Fibroblast of upper back skin (primary cell): ENCODE results near the gene RAD18.
A peak's percentile ranks its signal among the peaks of the same experiment; 100 is the strongest.

Experiments
- DNase-seq: peaks from one replicate; pipeline ENCODE4 v3.0.0-alpha.2; 2013

RAD18 gene

GRCh38 chr3:8856721-8857120, 106.6 kb downstream of the RAD18 start:
- peak; percentile 88 for DNase-seq

DNA sequence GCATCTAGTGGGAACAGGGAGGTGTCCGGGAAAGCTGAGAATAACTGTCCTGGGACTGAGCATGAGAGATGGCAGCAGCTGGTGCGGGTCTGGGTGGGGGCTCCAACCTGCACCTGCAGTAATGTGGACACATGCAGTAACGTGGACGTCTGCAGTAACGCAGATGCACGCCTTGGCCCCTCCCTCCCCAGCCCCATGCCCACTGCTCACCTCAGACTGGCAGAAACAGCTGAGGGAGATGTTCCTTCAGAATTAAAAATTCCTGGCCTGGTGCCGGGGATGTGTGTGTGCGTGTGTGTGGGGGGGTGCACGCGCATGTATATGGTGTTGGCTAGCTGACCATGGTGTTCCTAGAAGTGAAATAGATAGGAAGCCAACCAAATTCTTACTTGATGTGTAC, 107.2 kb downstream of the RAD18 start:
- no peak for DNase-seq

DNA sequence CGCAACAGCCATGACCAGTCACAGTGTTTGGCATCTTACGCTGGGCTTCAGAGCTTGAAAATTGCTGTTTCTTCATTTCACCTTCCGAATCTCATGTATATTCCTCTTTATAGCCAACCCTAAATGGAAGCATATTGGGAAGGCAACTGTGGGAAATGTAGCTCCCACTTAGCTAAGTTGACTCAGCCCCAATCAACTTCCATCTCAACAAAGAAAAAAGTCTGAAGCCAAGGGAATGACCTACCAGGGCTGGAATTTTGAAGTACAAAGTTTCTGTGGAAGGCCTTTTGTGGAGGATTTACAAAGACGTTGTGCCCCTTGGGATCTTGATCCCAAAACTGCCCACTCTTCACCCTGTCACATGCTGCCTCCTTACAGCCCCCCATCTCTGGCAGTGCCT, 108.6 kb downstream of the RAD18 start:
- DNase-seq: peak; percentile 42

GRCh38 chr3:8853081-8853480, 110.2 kb downstream of the RAD18 start:
- DNase-seq: no peak

- no peak for DNase-seq
These were observed 110.8 kb downstream of the RAD18 start for GRCh38 chr3:8852511-8852910.

DNA sequence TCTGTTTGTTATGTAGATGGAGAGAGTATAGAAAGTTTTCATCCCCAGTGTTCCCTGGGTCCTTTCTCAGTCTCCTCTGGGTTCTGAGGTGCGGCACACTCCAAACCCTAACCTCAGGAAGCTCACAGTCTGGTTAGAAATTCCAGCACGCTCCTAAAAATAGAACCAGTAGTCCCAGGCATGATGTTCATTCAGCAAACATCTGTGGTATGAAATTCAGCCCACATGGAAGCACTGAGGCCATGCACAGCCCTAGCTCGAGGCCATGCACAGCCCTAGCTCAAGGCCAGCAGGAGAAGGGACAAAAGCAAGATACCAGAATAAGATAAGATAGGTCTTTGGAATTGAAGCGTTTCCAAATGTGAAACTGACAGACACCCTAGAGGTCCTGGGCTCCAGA, 111.6 kb downstream of the RAD18 start:
- peak; percentile 92 for DNase-seq

- peak; percentile 96 for DNase-seq
These were observed 114.6 kb downstream of the RAD18 start for GRCh38 chr3:8848696-8849131.

DNA sequence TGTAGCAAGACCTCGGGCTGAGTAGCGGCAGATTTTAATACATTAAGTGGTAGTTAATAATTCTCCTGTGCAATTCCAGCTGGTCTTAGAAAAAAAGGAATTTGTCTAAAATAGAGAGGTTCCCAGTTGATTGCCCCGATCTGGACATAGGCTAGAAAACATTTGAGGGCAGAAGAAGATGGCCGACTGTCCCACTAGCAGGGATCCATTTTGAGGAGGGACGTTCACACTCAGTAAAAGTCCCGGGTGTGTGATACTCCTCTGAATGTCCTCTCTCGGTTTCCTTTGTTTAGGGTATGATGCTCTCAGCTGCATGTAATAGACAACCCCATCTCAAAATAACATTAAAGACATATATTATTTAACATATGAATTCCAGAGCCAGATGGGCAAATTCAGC, 116.0 kb downstream of the RAD18 start:
- no peak for DNase-seq

DNA sequence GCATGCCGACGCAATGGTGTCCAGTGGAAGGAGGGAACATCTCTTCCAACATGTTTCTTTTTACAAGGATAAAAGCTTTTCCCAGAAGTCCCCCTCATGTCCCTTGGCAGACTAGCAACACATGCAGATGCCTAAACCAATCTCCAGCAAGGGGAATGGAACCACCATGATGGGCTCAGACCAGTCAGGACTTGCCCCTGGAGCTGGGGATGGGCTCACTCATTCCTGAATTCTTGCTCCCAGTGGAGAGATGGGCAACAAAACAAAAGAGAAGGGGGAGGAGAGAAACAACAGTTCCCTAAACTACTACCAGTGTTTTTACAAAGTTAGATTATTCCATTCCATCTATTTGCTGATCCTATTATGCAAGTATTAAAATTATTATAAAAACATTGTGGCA, 117.1 kb downstream of the RAD18 start:
- no peak for DNase-seq

- DNase-seq: peak; percentile 59
These were observed 117.6 kb downstream of the RAD18 start for GRCh38 chr3:8845641-8846040.

DNA sequence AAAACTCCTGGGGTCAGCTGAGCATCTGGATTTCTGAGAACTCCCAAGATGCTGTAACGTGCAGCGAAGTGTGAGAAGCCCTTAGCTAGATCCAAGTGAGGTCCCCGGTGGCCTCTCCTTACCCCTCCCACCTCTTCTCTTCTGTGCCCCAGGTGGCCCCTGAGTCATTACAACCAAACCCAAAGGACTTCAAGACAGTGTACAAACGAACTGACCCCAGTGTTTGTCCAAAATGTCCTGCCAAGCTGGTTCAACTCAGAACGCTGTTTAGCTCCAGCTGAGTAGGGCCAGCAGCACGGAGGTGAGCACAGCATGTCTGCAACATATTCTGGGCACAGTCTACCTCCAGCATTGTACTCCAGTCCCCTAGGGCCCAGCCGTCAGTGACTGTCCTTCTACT, 119.9 kb downstream of the RAD18 start:
- no peak for DNase-seq

DNA sequence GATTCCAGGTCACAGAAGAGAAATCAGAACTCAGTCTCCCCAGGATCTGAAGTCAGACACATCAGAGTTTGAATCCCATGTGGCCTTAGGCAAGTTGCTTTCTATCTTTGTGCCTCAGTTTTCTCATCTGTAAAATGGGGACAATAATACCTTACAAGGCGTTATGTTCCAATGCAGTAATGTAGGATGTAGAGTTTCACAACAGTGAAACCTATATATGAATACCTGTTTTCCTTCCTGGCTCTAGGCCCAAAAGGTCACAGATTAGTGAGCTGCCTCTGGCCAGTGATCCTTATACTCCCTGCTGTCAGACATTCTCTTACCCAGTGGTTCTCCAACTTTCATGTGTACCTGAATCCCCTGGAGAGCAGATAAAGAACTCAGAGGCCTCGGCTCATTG, 121.0 kb downstream of the RAD18 start:
- DNase-seq: no peak

- DNase-seq: no peak
These were observed 121.8 kb downstream of the RAD18 start for GRCh38 chr3:8841472-8841871.

GRCh38 chr3:8840556-8840955, 122.7 kb downstream of the RAD18 start:
- DNase-seq: peak; percentile 81

GRCh38 chr3:8839607-8840325, 123.5 kb downstream of the RAD18 start:
- DNase-seq: no peak

DNA sequence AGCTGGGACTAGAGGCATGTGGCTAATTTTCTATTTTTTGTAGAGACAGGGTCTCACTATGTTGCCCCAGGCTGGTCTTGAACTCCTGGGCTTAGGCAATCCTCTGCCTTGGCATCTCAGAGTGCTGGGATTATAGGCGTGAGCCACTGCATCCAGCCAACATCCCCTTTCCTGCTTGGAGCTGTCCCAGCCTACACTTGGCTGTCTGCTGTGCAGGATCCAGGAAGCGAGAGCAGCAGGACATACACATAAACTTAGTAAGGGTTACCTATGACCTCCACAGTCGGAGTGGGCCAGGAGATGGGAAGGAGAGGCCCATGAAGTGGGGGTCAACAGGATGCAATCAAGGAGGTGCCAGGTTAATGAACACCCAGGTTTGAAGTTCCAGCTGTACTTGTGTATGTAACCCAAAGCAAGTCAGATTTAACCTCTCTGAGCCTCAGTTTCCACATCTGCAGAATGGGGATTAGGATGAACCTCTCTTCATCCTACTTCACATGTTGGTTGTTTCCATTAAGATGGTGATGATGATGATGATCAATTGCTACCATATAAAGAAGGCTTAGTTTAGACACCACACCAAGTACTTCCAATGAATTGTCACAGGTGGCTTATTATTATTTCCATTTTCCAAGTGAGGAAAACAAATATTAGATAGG, 124.4 kb downstream of the RAD18 start:
- no peak for DNase-seq

- no peak for DNase-seq
These were observed 125.0 kb downstream of the RAD18 start for GRCh38 chr3:8838234-8838633.

DNA sequence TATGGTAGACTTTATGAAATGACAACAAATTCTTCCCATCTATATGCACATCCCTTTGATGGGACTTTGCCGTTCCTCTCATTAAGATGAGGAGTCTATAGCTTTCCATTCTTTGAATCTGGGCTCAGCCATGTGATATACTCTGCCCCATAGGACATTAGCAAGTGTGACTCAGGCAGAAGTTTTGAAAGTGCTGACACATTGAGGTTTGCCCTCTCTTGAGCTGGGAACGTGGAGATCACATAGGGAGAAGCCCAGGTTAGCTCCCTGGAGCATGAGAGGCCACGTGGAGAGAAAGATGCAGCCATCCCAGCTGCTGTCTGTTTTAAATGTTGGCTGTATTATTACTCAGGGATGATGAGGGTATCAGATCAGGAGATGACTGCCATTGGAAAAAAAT, 126.1 kb downstream of the RAD18 start:
- peak; percentile 84 for DNase-seq

- DNase-seq: no peak
These were observed 127.2 kb downstream of the RAD18 start for GRCh38 chr3:8836096-8836495.

DNA sequence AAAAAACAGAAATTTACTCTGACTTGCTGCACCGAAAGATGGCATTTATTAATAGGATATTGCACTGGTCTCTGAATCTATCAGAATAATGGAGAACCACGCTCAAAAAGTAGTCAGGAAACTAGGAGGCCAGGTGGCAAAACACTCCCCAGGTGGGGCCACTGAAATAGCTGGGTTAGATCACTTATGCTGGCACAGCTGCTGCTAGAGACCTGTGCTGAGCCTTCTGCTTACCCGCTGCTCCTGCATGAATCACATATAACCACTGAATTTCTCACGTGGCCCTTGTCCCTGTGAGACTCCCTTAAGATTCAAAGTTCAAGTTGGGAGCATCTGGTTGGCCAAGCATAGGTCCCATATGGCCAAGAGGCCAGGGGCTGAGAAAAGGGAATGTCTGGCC, 127.9 kb downstream of the RAD18 start:
- DNase-seq: no peak

DNA sequence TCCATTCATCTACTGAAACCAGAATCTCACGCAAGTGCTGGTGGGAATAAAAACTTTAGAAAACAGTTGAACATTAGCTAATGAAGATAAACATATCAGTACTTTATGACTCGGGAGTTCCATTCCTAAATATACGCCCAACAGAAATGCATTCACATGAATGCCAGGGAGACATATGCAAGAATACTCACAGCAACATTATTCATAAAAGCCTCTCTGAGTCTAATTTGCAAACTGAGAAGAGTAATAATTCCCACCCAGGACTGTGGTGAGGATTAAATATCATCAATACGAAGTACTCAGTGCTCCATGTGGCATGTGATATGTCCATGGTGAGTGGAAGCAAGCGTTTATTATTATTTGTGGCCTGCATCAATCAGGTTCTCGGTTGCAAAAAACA, 128.3 kb downstream of the RAD18 start:
- no peak for DNase-seq

DNA sequence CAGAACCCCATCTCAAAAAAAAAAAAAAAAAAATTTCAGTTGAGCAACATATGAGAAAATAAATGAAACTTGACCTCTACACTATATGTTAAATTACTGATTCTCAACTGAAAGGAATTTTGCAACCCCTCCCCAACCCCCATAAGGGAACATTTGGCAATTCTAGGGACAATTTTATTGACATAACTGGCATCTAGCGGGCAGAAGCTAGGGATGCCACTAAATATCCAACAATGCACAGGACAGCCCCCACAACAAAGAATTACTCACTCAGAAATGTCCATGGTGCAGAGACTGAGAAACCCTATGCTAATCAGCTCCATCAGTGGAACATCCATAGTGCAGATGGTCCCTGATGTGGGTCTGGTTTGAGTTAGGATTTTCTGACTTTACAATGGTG, 135.6 kb downstream of the RAD18 start:
- no peak for DNase-seq
